GM23338 (cell line): ENCODE data around the gene LIMCH1. TPM values are rescaled to one million over a fixed set of nuclear protein-coding genes. Genes with fewer than 3 reads are reported as not detected.
"Not testable (repeated sequence)": the region's sequence is repeated elsewhere in the genome, so short reads cannot be mapped to it uniquely, and the experiment has no call there.

ENCODE experiments used
- ATAC-seq: fragments of 200-7000 bp; cut with Tn5 transposase; 3 replicates; pipeline ENCODE4 v1.9.1; 2020
- DNase-seq: peaks from one replicate; pipeline ENCODE4 v3.0.0-alpha.2; 2015; ENCODE audit warnings: low spot score
- H2AFZ ChIP-seq: fragments of 200-600 bp; sonication (generic); 2 replicates; pipeline ENCODE4 v1.8.0; 2016; ENCODE audit warnings: antibody characterized with exemption, mild to moderate bottlenecking, moderate library complexity
- H3F3A ChIP-seq: fragments of 200-600 bp; sonication (generic); replicated peaks from 2 replicates; pipeline ENCODE4 v1.8.0; 2017; ENCODE audit warnings: antibody characterized with exemption, mixed run types, low read depth
- H3K27ac ChIP-seq: fragments of 200-600 bp; sonication (generic); 2 replicates; pipeline ENCODE4 v1.6.1; 2016; ENCODE audit warnings: low read depth
- H3K27me3 ChIP-seq: fragments of 200-600 bp; sonication (generic); 2 replicates; pipeline ENCODE4 v1.8.0; 2016; ENCODE audit warnings: mild to moderate bottlenecking, mixed run types, moderate library complexity; ENCODE audit not compliant: insufficient read depth
- H3K36me3 ChIP-seq: fragments of 200-600 bp; sonication (generic); 2 replicates; pipeline ENCODE4 v1.8.0; 2016; ENCODE audit warnings: mild to moderate bottlenecking; ENCODE audit not compliant: insufficient read depth
- H3K4me1 ChIP-seq: fragments of 200-600 bp; sonication (generic); 2 replicates; pipeline ENCODE4 v1.8.0; 2016; ENCODE audit warnings: mild to moderate bottlenecking, moderate library complexity; ENCODE audit not compliant: insufficient read depth
- H3K4me2 ChIP-seq: fragments of 200-600 bp; sonication (generic); 2 replicates; pipeline ENCODE4 v1.7.1; 2017; ENCODE audit warnings: mixed run types
- H3K4me3 ChIP-seq: fragments of 200-600 bp; sonication (generic); 2 replicates; pipeline ENCODE4 v1.6.1; 2016; ENCODE audit warnings: mixed run types
- H3K79me2 ChIP-seq: fragments of 200-600 bp; sonication (generic); replicated peaks from 2 replicates; pipeline ENCODE4 v1.8.0; 2017; ENCODE audit warnings: mild to moderate bottlenecking; ENCODE audit not compliant: insufficient read depth
- H3K9me2 ChIP-seq: fragments of 200-600 bp; sonication (generic); 2 replicates; pipeline ENCODE4 v1.8.0; 2017; ENCODE audit not compliant: insufficient read depth
- H4K20me1 ChIP-seq: fragments of 200-600 bp; sonication (generic); replicated peaks from 2 replicates; pipeline ENCODE4 v1.8.0; 2017; ENCODE audit warnings: mild to moderate bottlenecking; ENCODE audit not compliant: insufficient read depth
- H3K27ac Mint-ChIP-seq: 2 replicates; pipeline ENCODE4 v1.8.0; 2020; ENCODE audit warnings: inconsistent platforms, mild to moderate bottlenecking, moderate library complexity, mixed read lengths
- H3K27me3 Mint-ChIP-seq: 3 replicates; pipeline ENCODE4 v1.8.0; 2022; ENCODE audit warnings: low read depth, mild to moderate bottlenecking, moderate library complexity, mixed read lengths, inconsistent platforms; ENCODE audit not compliant: insufficient read depth, poor library complexity
- H3K36me3 Mint-ChIP-seq: 3 replicates; pipeline ENCODE4 v1.8.0; 2021; ENCODE audit warnings: low read depth, mild to moderate bottlenecking, inconsistent platforms, moderate library complexity, mixed read lengths
- H3K4me1 Mint-ChIP-seq: 3 replicates; pipeline ENCODE4 v1.8.0; 2020; ENCODE audit warnings: mild to moderate bottlenecking, inconsistent platforms, mixed read lengths
- H3K4me3 Mint-ChIP-seq: 3 replicates; pipeline ENCODE4 v1.8.0; 2021; ENCODE audit warnings: moderate library complexity, mild to moderate bottlenecking, inconsistent platforms, mixed read lengths
- H3K9me3 Mint-ChIP-seq: 3 replicates; pipeline ENCODE4 v1.8.0; 2020; ENCODE audit warnings: moderate library complexity, mild to moderate bottlenecking, inconsistent platforms, mixed read lengths
- CREB1 ChIP-seq: fragments of 250-450 bp; sonication (Bioruptor Pico); IDR thresholded peaks from 2 replicates; pipeline ENCODE4 v1.5.0; 2020; ENCODE audit warnings: low read depth, mild to moderate bottlenecking, moderate library complexity
- EZH2phosphoT487 ChIP-seq: fragments of 200-600 bp; sonication (generic); IDR thresholded peaks from one replicate; pipeline ENCODE4 v1.8.1; 2018; ENCODE audit warnings: antibody characterized with exemption; ENCODE audit not compliant: unreplicated experiment
- JUNB ChIP-seq: IDR thresholded peaks from one replicate; pipeline ENCODE4 v1.6.1; 2016; ENCODE audit warnings: antibody characterized with exemption; ENCODE audit not compliant: unreplicated experiment
- POLR2AphosphoS5 ChIP-seq: IDR thresholded peaks from 2 replicates; pipeline ENCODE4 v1.6.1; 2016; ENCODE audit warnings: antibody characterized with exemption, low read depth
- STAT1 ChIP-seq: IDR thresholded peaks from one replicate; pipeline ENCODE4 v1.6.1; 2016; ENCODE audit warnings: antibody characterized with exemption; ENCODE audit not compliant: unreplicated experiment
- ZNF114 ChIP-seq: fragments of 250-450 bp; sonication (Bioruptor Pico); IDR thresholded peaks from 2 replicates; pipeline ENCODE4 v1.5.0; 2020; ENCODE audit warnings: mild to moderate bottlenecking, moderate library complexity
- polyA plus RNA-seq: library from polyadenylated mRNA; unstranded; fragments of >200 nt; fragmentation: Nextera tagmentation; extraction: Ambion mirVana; gene quantifications from 2 replicates; pipeline ENCODE4 v1.2.1, GENCODE V29; 2016
- total RNA-seq: library from RNA; depleted of rRNA; stranded (reverse); fragments of >200 nt; shearing (Covaris generic); gene quantifications from 2 replicates; pipeline ENCODE4 v1.2.3, GENCODE V29; 2014
- TF ChIP-seq, protein P1 (sequence below): IDR thresholded peaks from 2 replicates; pipeline ENCODE4 v1.6.1; 2016; ENCODE audit warnings: antibody characterized with exemption
- TF ChIP-seq, protein P2 (sequence below): IDR thresholded peaks from one replicate; pipeline ENCODE4 v1.6.1; 2018; ENCODE audit warnings: antibody characterized with exemption; ENCODE audit not compliant: unreplicated experiment

Gene LIMCH1
- total and polyA plus RNA-seq, 2 experiments from 2014 or later = 1.5 TPM

DNA sequence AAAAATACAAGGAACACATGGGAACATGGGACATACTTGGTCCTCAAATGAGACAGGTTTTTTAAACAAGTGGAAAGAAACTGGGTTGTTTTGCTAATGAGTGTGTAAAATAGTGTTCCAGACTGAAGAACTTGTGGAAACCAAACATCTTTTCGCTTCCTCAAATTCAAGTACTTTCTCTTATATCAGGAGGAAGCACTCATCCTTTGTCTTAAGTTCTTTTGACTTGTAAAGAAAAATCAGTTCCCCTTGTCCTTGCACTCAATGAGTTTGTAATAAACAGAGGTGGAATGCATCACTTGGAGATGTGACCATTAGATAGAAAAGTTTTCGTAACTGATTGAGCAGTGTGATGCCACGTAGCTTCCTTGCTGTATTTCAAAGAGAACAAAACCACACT lies 109.4 kb downstream of the LIMCH1 start:
- H3K27me3 ChIP-seq = peaks cover 11% of the 10 kb centered on the region
- H4K20me1 ChIP-seq = no peaks in the 10 kb centered on the region
- no peaks in the 10 kb centered on the region for H3K9me3 Mint-ChIP-seq
- H3K9me2 ChIP-seq = no peaks in the 10 kb centered on the region
- peaks cover 7% of the 10 kb centered on the region for H3K27me3 Mint-ChIP-seq
- peaks cover 9% of the 10 kb centered on the region for H3K4me1 ChIP-seq
- peaks cover 11% of the 10 kb centered on the region for H3K4me1 Mint-ChIP-seq
- no peak overlapping the region for H3K4me3 Mint-ChIP-seq
- no peaks in the 10 kb centered on the region for H3K36me3 Mint-ChIP-seq
- no peaks in the 10 kb centered on the region for H3K36me3 ChIP-seq
- H3F3A ChIP-seq = no peaks in the 10 kb centered on the region
- no peak overlapping the region for H2AFZ ChIP-seq
- no peaks in the 10 kb centered on the region for H3K79me2 ChIP-seq
- H3K27ac ChIP-seq = no peak overlapping the region
- H3K4me2 ChIP-seq = no peak overlapping the region
- no peak overlapping the region for H3K4me3 ChIP-seq
- TF ChIP-seq CREB1 (CRISPR knock-in tag) (no peak), POLR2AphosphoS5 (no peak), STAT1 (no peak), JUNB (no peak), EZH2phosphoT487 (no peak)
- TF ChIP-seq, protein P1, sequence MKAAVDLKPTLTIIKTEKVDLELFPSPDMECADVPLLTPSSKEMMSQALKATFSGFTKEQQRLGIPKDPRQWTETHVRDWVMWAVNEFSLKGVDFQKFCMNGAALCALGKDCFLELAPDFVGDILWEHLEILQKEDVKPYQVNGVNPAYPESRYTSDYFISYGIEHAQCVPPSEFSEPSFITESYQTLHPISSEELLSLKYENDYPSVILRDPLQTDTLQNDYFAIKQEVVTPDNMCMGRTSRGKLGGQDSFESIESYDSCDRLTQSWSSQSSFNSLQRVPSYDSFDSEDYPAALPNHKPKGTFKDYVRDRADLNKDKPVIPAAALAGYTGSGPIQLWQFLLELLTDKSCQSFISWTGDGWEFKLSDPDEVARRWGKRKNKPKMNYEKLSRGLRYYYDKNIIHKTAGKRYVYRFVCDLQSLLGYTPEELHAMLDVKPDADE = no peak
- TF ChIP-seq, protein P2, sequence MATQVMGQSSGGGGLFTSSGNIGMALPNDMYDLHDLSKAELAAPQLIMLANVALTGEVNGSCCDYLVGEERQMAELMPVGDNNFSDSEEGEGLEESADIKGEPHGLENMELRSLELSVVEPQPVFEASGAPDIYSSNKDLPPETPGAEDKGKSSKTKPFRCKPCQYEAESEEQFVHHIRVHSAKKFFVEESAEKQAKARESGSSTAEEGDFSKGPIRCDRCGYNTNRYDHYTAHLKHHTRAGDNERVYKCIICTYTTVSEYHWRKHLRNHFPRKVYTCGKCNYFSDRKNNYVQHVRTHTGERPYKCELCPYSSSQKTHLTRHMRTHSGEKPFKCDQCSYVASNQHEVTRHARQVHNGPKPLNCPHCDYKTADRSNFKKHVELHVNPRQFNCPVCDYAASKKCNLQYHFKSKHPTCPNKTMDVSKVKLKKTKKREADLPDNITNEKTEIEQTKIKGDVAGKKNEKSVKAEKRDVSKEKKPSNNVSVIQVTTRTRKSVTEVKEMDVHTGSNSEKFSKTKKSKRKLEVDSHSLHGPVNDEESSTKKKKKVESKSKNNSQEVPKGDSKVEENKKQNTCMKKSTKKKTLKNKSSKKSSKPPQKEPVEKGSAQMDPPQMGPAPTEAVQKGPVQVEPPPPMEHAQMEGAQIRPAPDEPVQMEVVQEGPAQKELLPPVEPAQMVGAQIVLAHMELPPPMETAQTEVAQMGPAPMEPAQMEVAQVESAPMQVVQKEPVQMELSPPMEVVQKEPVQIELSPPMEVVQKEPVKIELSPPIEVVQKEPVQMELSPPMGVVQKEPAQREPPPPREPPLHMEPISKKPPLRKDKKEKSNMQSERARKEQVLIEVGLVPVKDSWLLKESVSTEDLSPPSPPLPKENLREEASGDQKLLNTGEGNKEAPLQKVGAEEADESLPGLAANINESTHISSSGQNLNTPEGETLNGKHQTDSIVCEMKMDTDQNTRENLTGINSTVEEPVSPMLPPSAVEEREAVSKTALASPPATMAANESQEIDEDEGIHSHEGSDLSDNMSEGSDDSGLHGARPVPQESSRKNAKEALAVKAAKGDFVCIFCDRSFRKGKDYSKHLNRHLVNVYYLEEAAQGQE = no peak
- ATAC-seq = no peak
- DNase-seq = no peak
- H3K27ac Mint-ChIP-seq = no peak overlapping the region

DNA sequence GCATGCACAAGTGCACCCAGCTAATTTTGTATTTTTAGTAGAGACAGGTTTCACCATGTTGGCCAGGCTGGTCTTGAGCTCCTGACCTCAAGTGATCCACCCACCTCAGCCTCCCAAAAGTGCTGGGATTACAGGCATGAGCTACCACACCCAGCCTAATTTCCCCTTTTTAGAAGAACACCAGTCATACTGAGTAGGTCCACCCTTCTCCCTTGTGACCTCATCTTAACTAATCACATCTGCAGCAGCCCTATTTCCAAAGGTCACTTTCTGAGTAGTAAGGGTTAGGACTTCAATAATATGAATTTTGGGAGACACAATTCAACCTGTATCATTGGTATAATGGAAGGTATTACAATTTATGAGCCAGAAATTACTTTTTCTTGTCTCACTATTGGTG lies 113.2 kb downstream of the LIMCH1 start:
- H4K20me1 ChIP-seq, H3K4me1 Mint-ChIP-seq, H3K27me3 ChIP-seq, H3K79me2 ChIP-seq, H3K36me3 Mint-ChIP-seq, H3K27ac ChIP-seq, H3K36me3 ChIP-seq, H3K4me3 Mint-ChIP-seq, H2AFZ ChIP-seq, H3K9me3 Mint-ChIP-seq, ATAC-seq, H3K27me3 Mint-ChIP-seq, H3K27ac Mint-ChIP-seq, H3K4me1 ChIP-seq, DNase-seq, H3F3A ChIP-seq, H3K4me2 ChIP-seq, H3K4me3 ChIP-seq, H3K9me2 ChIP-seq: not testable (repeated sequence)

DNA sequence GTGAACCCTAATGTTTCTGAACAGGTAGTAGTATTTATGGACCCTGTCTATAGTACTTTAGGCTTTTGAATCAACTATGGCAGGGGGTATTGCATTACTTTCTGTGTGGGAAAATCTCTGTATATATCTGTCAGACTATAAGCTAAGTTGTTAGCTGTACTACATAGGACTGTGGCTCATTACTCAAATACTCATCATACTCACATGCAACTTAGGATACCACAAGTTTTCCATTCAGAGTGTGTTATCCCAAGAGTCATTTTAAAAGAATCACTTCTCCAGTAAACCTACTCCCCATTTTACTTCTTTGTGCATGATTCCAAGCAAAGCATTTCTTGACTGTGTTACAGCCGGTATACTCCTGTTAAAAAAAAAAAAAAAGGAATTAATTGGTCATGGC lies 115.0 kb downstream of the LIMCH1 start:
- H3F3A ChIP-seq = no peaks in the 10 kb centered on the region
- H4K20me1 ChIP-seq = no peaks in the 10 kb centered on the region
- H3K36me3 ChIP-seq = no peaks in the 10 kb centered on the region
- H2AFZ ChIP-seq = no peak overlapping the region
- DNase-seq (no peak), ATAC-seq (no peak)
- no peak overlapping the region for H3K27ac ChIP-seq
- H3K9me3 Mint-ChIP-seq = no peaks in the 10 kb centered on the region
- H3K4me3 ChIP-seq = no peak overlapping the region
- H3K4me1 Mint-ChIP-seq = peaks cover 5% of the 10 kb centered on the region
- no peak overlapping the region for H3K4me2 ChIP-seq
- no peaks in the 10 kb centered on the region for H3K36me3 Mint-ChIP-seq
- H3K9me2 ChIP-seq = no peaks in the 10 kb centered on the region
- H3K4me3 Mint-ChIP-seq = no peak overlapping the region
- no peaks in the 10 kb centered on the region for H3K4me1 ChIP-seq
- H3K27me3 ChIP-seq = no peaks in the 10 kb centered on the region
- H3K27ac Mint-ChIP-seq = no peak overlapping the region
- no peaks in the 10 kb centered on the region for H3K79me2 ChIP-seq
- H3K27me3 Mint-ChIP-seq = peaks cover 3% of the 10 kb centered on the region
- TF ChIP-seq ZNF114 (CRISPR knock-in tag) (no peak), CREB1 (CRISPR knock-in tag) (no peak), JUNB (no peak), EZH2phosphoT487 (no peak)
- TF ChIP-seq, protein P1 = no peak
